GM12873 (cell line): ENCODE results near the gene C1orf21.

Source experiments
- TF ChIP-seq, protein P1 (sequence below): IDR thresholded peaks from 2 replicates; pipeline ENCODE4 v1.5.1; 2012; ENCODE audit warnings: low read depth, mild to moderate bottlenecking, moderate library complexity, low read length, control low read depth; ENCODE audit not compliant: insufficient read depth; ENCODE audit errors: missing control alignments

Gene C1orf21

DNA sequence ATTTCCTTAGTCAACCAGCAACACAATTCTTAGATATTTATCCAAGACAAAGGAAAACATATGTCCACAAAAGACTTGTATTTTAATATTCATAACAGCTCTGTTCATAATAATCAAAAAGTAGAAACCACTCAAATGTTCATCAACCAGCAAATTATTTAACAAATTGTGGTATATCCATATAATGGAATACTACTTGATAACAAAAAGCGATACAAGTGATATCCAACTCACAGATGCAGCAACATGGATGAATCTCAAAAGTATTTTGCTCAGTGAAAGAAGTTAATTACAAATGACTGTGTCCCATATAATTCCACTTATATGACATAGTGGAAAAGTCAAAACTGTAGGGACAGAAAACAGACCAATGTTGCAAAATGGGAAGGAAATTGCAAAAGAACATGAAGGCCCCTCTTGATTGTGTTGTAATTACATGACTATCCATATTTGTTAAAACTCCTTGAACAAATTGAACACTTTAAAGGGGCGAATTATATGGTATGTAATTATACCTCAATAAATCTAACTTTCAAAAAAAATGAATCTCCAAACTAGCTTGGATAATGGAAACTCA lies 250.9 kb downstream of the C1orf21 start:
- TF ChIP-seq, protein P1, sequence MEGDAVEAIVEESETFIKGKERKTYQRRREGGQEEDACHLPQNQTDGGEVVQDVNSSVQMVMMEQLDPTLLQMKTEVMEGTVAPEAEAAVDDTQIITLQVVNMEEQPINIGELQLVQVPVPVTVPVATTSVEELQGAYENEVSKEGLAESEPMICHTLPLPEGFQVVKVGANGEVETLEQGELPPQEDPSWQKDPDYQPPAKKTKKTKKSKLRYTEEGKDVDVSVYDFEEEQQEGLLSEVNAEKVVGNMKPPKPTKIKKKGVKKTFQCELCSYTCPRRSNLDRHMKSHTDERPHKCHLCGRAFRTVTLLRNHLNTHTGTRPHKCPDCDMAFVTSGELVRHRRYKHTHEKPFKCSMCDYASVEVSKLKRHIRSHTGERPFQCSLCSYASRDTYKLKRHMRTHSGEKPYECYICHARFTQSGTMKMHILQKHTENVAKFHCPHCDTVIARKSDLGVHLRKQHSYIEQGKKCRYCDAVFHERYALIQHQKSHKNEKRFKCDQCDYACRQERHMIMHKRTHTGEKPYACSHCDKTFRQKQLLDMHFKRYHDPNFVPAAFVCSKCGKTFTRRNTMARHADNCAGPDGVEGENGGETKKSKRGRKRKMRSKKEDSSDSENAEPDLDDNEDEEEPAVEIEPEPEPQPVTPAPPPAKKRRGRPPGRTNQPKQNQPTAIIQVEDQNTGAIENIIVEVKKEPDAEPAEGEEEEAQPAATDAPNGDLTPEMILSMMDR: no peak

DNA sequence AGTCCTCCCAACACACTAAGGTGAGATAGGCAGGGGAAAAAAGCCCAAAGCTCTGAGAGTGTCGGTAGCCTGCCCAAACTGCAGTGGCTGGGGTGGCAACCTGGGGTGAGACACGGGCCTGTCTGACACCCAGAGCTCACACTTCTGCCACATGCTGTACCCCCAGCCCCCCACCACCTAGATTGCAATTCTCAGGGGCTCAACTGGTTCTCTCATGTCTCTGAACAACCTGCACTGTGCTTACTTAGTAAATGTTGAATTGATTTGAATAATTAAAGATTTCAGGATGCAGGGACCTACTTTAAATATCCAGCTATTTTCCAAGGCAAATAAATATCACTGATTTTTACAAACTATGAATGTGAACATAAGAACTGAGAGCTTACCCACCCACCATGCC lies 252.4 kb downstream of the C1orf21 start:
- TF ChIP-seq, protein P1: no peak

DNA sequence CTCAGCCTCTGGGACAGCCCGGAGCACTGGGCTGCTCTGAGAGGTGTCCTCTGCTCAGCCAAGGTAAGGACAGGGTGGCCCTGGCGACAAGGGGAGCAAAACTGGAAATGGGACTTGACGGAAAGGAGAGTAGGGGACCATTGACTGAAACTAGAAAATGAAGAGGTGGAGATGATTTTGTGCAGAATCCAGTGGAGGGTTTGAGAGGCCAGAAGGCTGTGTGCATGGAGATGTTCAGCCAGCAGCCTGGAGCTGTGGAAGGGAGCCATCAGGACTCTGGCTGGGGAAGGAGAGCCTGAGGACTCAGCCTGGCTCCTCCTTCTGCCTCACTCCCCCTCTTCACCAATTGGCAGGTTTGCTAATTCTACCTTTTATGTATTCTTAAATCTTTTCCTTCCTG lies 253.7 kb downstream of the C1orf21 start:
- TF ChIP-seq, protein P1: no peak

DNA sequence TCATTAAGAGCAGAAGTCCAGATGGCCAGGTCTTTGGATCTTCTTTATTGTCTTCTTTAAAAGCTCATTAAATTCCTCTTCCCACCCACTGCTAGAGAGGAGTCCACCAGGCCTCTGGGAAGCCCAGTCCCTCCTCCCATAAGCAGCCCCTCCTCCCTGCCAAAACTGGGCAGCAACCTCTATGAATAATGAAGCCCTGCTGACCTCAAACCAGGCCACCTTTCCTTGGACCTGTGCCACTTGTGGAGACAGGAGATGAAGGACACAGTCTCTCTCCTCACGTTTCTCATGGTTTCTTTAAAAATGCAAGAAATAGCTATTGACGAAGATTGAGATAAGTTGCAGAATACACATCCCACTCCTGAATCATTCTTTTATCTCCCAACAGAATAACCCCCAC lies 255.1 kb downstream of the C1orf21 start:
- TF ChIP-seq, protein P1: no peak

DNA sequence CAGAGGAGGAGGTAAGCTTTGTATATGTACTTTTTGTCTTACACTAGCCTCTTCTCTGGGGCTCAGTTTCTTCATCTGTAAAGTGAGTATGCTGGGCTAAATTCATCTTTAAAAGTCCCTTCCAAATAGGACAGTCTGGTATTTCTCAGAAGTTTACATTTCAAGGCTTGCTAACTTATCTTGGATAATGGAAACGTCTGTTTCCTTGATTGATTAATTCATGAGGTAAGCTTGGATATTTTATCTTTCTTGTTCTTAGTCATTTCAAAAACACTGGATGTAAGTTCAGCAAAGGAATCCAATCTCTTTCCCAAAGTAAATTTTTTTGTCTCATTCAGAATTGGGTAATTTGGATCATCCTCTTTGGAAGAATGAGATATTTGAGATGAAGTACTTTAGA lies 256.8 kb downstream of the C1orf21 start:
- TF ChIP-seq, protein P1: no peak

DNA sequence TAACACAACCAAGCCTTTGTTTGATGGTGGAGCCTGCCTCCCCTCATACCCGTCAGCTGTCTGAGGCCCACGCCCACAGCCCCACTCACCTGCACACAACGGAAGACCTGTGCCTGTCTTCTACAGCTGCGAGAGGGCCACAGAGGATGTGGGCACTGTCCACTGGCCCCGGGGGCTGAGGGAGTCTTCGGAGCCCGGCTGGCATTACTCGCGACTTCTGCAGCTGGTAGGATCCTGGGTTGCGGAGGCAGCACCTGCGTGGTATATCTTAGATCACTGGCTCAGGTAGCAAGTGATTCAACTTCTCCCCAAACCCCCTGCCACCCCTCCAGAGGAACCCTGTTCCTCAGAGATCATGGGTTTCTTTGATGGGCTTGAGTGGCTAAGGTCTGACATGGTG lies 257.9 kb downstream of the C1orf21 start:
- TF ChIP-seq, protein P1: no peak

DNA sequence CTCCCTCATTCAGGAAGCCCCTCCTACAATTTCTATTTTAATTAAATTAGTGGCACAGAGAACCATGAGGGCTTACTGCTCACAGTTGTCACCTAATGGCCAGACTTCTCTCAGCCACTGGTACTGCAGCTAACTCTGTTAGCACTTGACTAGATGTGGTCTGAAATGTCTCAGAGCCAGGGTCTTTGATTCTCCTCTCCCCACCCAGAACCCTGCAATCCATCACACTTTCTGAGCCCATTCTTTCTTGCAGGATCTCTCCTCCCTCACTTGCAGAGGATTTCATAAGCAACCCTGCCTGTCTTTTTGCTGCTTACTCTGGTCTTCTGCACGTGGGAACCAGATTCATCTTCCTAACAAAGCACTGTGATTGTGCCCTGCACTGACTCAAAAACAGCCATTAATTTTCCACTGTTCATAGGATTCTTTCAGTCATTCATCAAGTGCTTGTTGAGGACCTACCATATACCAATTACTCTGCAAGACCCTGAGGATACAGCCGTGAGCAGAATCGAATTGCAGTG lies 259.4 kb downstream of the C1orf21 start:
- TF ChIP-seq, protein P1: no peak
